GM19328 (cell line): ENCODE data around the gene GPC3.
"Not testable (repeated sequence)": the region's sequence is repeated elsewhere in the genome, so short reads cannot be mapped to it uniquely, and the experiment has no call there.

Experiments
- ATAC-seq: cut with Tn5 transposase; IDR thresholded peaks from one replicate; pipeline ENCODE4 v1.9.1; 2021; ENCODE audit warnings: mild to moderate bottlenecking, moderate library complexity; ENCODE audit not compliant: unreplicated experiment

The GPC3 gene

GRCh38 chrX:133985164-133985966 lies at the start of gene GPC3:
GPC3 (minus strand) TSS chrX:133985594.
- ATAC-seq: peak; percentile 57

GRCh38 chrX:134032441-134032840 lies 47.0 kb upstream of the GPC3 start:
- no peak for ATAC-seq

GRCh38 chrX:134026565-134027311 lies 41.3 kb upstream of the GPC3 start:
- no peak for ATAC-seq

GRCh38 chrX:134025986-134026545 lies 40.7 kb upstream of the GPC3 start:
- ATAC-seq: no peak

GRCh38 chrX:134024686-134025377 lies 39.4 kb upstream of the GPC3 start:
- ATAC-seq: no peak

GRCh38 chrX:134023851-134024281 lies 38.5 kb upstream of the GPC3 start:
- ATAC-seq: no peak

- ATAC-seq: no peak
These were observed 35.5 kb upstream of the GPC3 start for GRCh38 chrX:134020910-134021309.

- ATAC-seq: no peak
These were observed 34.3 kb upstream of the GPC3 start for GRCh38 chrX:134019567-134020206.

GRCh38 chrX:134016309-134016708 lies 30.9 kb upstream of the GPC3 start:
- not testable (repeated sequence) for ATAC-seq

- not testable (repeated sequence) for ATAC-seq
These were observed 30.1 kb upstream of the GPC3 start for GRCh38 chrX:134015510-134015909.

GRCh38 chrX:134013524-134013923 lies 28.1 kb upstream of the GPC3 start:
- no peak for ATAC-seq

GRCh38 chrX:134013092-134013497 lies 27.7 kb upstream of the GPC3 start:
- ATAC-seq: no peak

- no peak for ATAC-seq
These were observed 25.3 kb upstream of the GPC3 start for GRCh38 chrX:134010690-134011089.

GRCh38 chrX:134007716-134008115 lies 22.3 kb upstream of the GPC3 start:
- no peak for ATAC-seq

GRCh38 chrX:134006484-134007161 lies 21.2 kb upstream of the GPC3 start:
- ATAC-seq: no peak

GRCh38 chrX:134004084-134004483 lies 18.7 kb upstream of the GPC3 start:
- no peak for ATAC-seq

- no peak for ATAC-seq
These were observed 17.7 kb upstream of the GPC3 start for GRCh38 chrX:134002921-134003615.

GRCh38 chrX:134000260-134001245 lies 15.2 kb upstream of the GPC3 start:
- no peak for ATAC-seq
